Measurements from ENCODE around the gene CUTA. TPM values are rescaled to one million over a fixed set of nuclear protein-coding genes. Genes with fewer than 3 reads are reported as not detected.
"Not testable (repeated sequence)": the region's sequence is repeated elsewhere in the genome, so short reads cannot be mapped to it uniquely, and the experiment has no call there.

The CUTA gene
- total RNA-seq, 1 donor from 2014 or later, result 120 TPM

- Mint-ChIP-seq H3K4me1 (peaks cover 48% of the 10 kb centered on the region), H3K9me3 (no peaks in the 10 kb centered on the region), H3K36me3 (ENCODE audit: low read depth) (peaks cover 28% of the 10 kb centered on the region), H3K27ac (peak overlapping the region; percentile 97), H3K4me3 (peak overlapping the region; percentile 89), H3K27me3 (peaks cover 2% of the 10 kb centered on the region)
- no peak for DNase-seq
- intact Hi-C loops (cut with micrococcal nuclease), result no loop called here
Measured at GRCh38 chr6:33392979-33393378, 24.9 kb downstream of the CUTA start.

- peak overlapping the region; percentile 97 for H3K27ac Mint-ChIP-seq
- H3K36me3 Mint-ChIP-seq (ENCODE audit: low read depth), result peaks cover 24% of the 10 kb centered on the region
- intact Hi-C loops (cut with micrococcal nuclease), result no loop called here
- H3K27me3 Mint-ChIP-seq, result peaks cover 2% of the 10 kb centered on the region
- no peaks in the 10 kb centered on the region for H3K9me3 Mint-ChIP-seq
- peak overlapping the region; percentile 89 for H3K4me3 Mint-ChIP-seq
- peaks cover 44% of the 10 kb centered on the region for H3K4me1 Mint-ChIP-seq
- DNase-seq, result no peak
Measured at GRCh38 chr6:33392595-33392948, 25.3 kb downstream of the CUTA start.

- Mint-ChIP-seq H3K27ac (peak overlapping the region; percentile 97), H3K9me3 (no peaks in the 10 kb centered on the region), H3K27me3 (peaks cover 2% of the 10 kb centered on the region), H3K36me3 (ENCODE audit: low read depth) (peaks cover 22% of the 10 kb centered on the region), H3K4me1 (peaks cover 42% of the 10 kb centered on the region), H3K4me3 (peak overlapping the region; percentile 89)
- intact Hi-C loops (cut with micrococcal nuclease), result loop anchor here (1.0 kb wide), 6 partner anchors 18 to 229 kb away; partner anchors contain the start of genes ITPR3, TAPBP and ZBTB9
- DNase-seq, result no peak
Measured at GRCh38 chr6:33391922-33392594, 25.8 kb downstream of the CUTA start.

GRCh38 chr6:33391278-33391921 lies 26.5 kb downstream of the CUTA start, which contains the start of gene KIFC1:
TSS of gene KIFC1 (plus strand) at chr6:33391823. CDS start at chr6:33391986, 163 bp downstream.
- intact Hi-C loops (cut with micrococcal nuclease), result loop anchor here (1.0 kb wide), 6 partner anchors 19 to 230 kb away; partner anchors contain the start of genes ITPR3, TAPBP and ZBTB9
- Mint-ChIP-seq H3K4me3 (peak within 1 kb of the TSS; percentile 89), H3K36me3 (ENCODE audit: low read depth) (peaks cover 22% of the 10 kb centered on the region), H3K4me1 (peaks cover 42% of the 10 kb centered on the region), H3K27me3 (peaks cover 2% of the 10 kb centered on the region), H3K9me3 (no peaks in the 10 kb centered on the region), H3K27ac (peak within 1 kb of the TSS; percentile 97)
- peak; percentile 100 for DNase-seq

- Mint-ChIP-seq H3K4me3 (peak overlapping the region; percentile 89), H3K27me3 (peaks cover 2% of the 10 kb centered on the region), H3K4me1 (peaks cover 38% of the 10 kb centered on the region), H3K36me3 (ENCODE audit: low read depth) (peaks cover 20% of the 10 kb centered on the region), H3K9me3 (no peaks in the 10 kb centered on the region), H3K27ac (peak overlapping the region; percentile 97)
- DNase-seq, result no peak
- intact Hi-C loops (cut with micrococcal nuclease), result loop anchor here (1.0 kb wide), 6 partner anchors 19 to 230 kb away; partner anchors contain the start of genes ITPR3, TAPBP and ZBTB9
Measured at GRCh38 chr6:33390767-33391277, 27.1 kb downstream of the CUTA start.

- peaks cover 2% of the 10 kb centered on the region for H3K27me3 Mint-ChIP-seq
- DNase-seq, result no peak
- no peaks in the 10 kb centered on the region for H3K9me3 Mint-ChIP-seq
- peaks cover 34% of the 10 kb centered on the region for H3K4me1 Mint-ChIP-seq
- H3K36me3 Mint-ChIP-seq (ENCODE audit: low read depth), result peaks cover 19% of the 10 kb centered on the region
- intact Hi-C loops (cut with micrococcal nuclease), result no loop called here
- H3K4me3 Mint-ChIP-seq, result no peak overlapping the region
- peak overlapping the region; percentile 97 for H3K27ac Mint-ChIP-seq
Measured at GRCh38 chr6:33390173-33390572, 27.7 kb downstream of the CUTA start.

GRCh38 chr6:33384581-33385020 lies 33.3 kb downstream of the CUTA start:
- no peak for DNase-seq
- Mint-ChIP-seq H3K36me3 (ENCODE audit: low read depth) (no peaks in the 10 kb centered on the region), H3K4me3 (no peak overlapping the region), H3K9me3 (no peaks in the 10 kb centered on the region), H3K27me3 (peaks cover 5% of the 10 kb centered on the region), H3K4me1 (no peaks in the 10 kb centered on the region), H3K27ac (no peak overlapping the region)
- intact Hi-C loops (cut with micrococcal nuclease), result no loop called here

- no peak overlapping the region for H3K27ac Mint-ChIP-seq
- no peak for DNase-seq
- no peaks in the 10 kb centered on the region for H3K4me1 Mint-ChIP-seq
- no peak overlapping the region for H3K4me3 Mint-ChIP-seq
- no peaks in the 10 kb centered on the region for H3K9me3 Mint-ChIP-seq
- H3K36me3 Mint-ChIP-seq (ENCODE audit: low read depth), result no peaks in the 10 kb centered on the region
- H3K27me3 Mint-ChIP-seq, result peaks cover 5% of the 10 kb centered on the region
- intact Hi-C loops (cut with micrococcal nuclease), result no loop called here
Measured at GRCh38 chr6:33383427-33384185, 34.3 kb downstream of the CUTA start.

- peaks cover 5% of the 10 kb centered on the region for H3K27me3 Mint-ChIP-seq
- no peak overlapping the region for H3K27ac Mint-ChIP-seq
- no peaks in the 10 kb centered on the region for H3K36me3 Mint-ChIP-seq (ENCODE audit: low read depth)
- intact Hi-C loops (cut with micrococcal nuclease), result no loop called here
- no peak for DNase-seq
- H3K4me1 Mint-ChIP-seq, result no peaks in the 10 kb centered on the region
- no peak overlapping the region for H3K4me3 Mint-ChIP-seq
- H3K9me3 Mint-ChIP-seq, result no peaks in the 10 kb centered on the region
Measured at GRCh38 chr6:33380272-33380981, 37.5 kb downstream of the CUTA start.

- H3K9me3 Mint-ChIP-seq; H3K4me3 Mint-ChIP-seq; H3K27me3 Mint-ChIP-seq; DNase-seq; H3K36me3 Mint-ChIP-seq (ENCODE audit: low read depth); intact Hi-C loops (cut with micrococcal nuclease); H3K4me1 Mint-ChIP-seq; H3K27ac Mint-ChIP-seq: not testable (repeated sequence)
Measured at GRCh38 chr6:33379184-33379583, 38.7 kb downstream of the CUTA start.

- H3K36me3 Mint-ChIP-seq (ENCODE audit: low read depth), result no peaks in the 10 kb centered on the region
- intact Hi-C loops (cut with micrococcal nuclease), result no loop called here
- no peak overlapping the region for H3K4me3 Mint-ChIP-seq
- DNase-seq, result no peak
- H3K27me3 Mint-ChIP-seq, result peaks cover 5% of the 10 kb centered on the region
- peaks cover 3% of the 10 kb centered on the region for H3K4me1 Mint-ChIP-seq
- no peaks in the 10 kb centered on the region for H3K9me3 Mint-ChIP-seq
- H3K27ac Mint-ChIP-seq, result no peak overlapping the region
Measured at GRCh38 chr6:33377171-33377570, 40.7 kb downstream of the CUTA start.

- H3K36me3 Mint-ChIP-seq (ENCODE audit: low read depth), result no peaks in the 10 kb centered on the region
- no peak overlapping the region for H3K27ac Mint-ChIP-seq
- H3K4me3 Mint-ChIP-seq, result no peak overlapping the region
- intact Hi-C loops (cut with micrococcal nuclease), result no loop called here
- no peaks in the 10 kb centered on the region for H3K27me3 Mint-ChIP-seq
- no peak for DNase-seq
- no peaks in the 10 kb centered on the region for H3K9me3 Mint-ChIP-seq
- H3K4me1 Mint-ChIP-seq, result peaks cover 3% of the 10 kb centered on the region
Measured at GRCh38 chr6:33375143-33375671, 42.7 kb downstream of the CUTA start.

Measured in activated CD4-positive, alpha-beta T cell treated with anti-CD3 and anti-CD28 coated beads, Interleukin-2, amount 10 ng/mL, durations not matched to agents 24 days and 14 days (primary cell).